Stimulated activated CD8-positive, alpha-beta memory T cell treated with anti-CD3 and anti-CD28 coated beads, Interleukin-12 subunit alpha, Interleukin-12 subunit beta, amount 100 ng/mL, for 24 hours (primary cell): ENCODE measurements around the gene HNRNPH2.

Experiments
- DNase-seq: peaks from one replicate; pipeline ENCODE4 v3.0.0-alpha.2; 2020; ENCODE audit errors: extremely low read depth

HNRNPH2 gene

GRCh38 chrX:101395789-101396188 lies 12.2 kb upstream of the HNRNPH2 start:
- DNase-seq, result no peak

DNA sequence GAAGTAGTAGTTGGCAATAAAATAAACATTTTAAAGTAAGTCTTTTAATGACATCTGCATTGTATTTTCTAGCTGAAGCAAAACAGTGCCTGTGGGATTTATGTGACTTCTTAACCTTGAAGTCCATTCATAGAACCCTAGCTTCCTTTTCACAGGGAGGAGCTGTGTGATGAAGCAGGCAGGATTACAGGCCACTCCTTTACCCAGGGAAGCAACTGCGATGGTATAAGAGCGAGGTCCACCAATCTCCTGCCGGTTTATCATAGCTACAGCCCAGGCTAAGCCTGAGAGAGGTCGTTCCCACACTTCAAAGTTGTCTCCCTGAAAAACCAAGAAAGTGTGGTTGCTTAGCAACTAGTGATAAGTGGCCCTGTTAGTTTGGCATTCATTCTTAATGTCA lies 10.2 kb upstream of the HNRNPH2 start:
- no peak for DNase-seq

GRCh38 chrX:101398694-101399093 lies 9.3 kb upstream of the HNRNPH2 start:
- DNase-seq, result no peak

GRCh38 chrX:101399825-101400224 lies 8.2 kb upstream of the HNRNPH2 start:
- no peak for DNase-seq

- DNase-seq, result no peak
Measured at GRCh38 chrX:101407167-101407747, 765 bp upstream of the HNRNPH2 start.

DNA sequence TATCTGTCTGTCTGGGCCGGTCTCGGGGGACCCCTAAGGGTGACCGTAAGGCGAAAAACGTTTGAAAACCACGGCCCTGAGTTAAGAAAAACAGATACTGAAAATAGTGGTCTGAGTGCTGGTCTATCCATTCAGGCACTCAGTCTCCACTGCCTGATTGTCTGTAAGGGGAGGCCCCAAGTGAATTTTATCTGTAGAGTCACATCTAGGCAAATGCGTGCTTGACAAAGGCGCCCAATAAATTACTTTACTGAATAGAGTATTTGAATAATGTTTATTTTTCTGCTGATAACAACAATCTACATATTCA lies 465 bp downstream of the HNRNPH2 start:
- DNase-seq, result no peak

- no peak for DNase-seq
Measured at GRCh38 chrX:101409043-101409442, 1.0 kb downstream of the HNRNPH2 start.

GRCh38 chrX:101410461-101410860 lies 2.4 kb downstream of the HNRNPH2 start:
- DNase-seq, result no peak

GRCh38 chrX:101411984-101412383 lies 4.0 kb downstream of the HNRNPH2 start:
- no peak for DNase-seq

- DNase-seq, result no peak
Measured at GRCh38 chrX:101415180-101416145, 7.4 kb downstream of the HNRNPH2 start.

GRCh38 chrX:101416691-101417090 lies 8.7 kb downstream of the HNRNPH2 start:
- no peak for DNase-seq

GRCh38 chrX:101417190-101417589 lies 9.2 kb downstream of the HNRNPH2 start:
- no peak for DNase-seq

DNA sequence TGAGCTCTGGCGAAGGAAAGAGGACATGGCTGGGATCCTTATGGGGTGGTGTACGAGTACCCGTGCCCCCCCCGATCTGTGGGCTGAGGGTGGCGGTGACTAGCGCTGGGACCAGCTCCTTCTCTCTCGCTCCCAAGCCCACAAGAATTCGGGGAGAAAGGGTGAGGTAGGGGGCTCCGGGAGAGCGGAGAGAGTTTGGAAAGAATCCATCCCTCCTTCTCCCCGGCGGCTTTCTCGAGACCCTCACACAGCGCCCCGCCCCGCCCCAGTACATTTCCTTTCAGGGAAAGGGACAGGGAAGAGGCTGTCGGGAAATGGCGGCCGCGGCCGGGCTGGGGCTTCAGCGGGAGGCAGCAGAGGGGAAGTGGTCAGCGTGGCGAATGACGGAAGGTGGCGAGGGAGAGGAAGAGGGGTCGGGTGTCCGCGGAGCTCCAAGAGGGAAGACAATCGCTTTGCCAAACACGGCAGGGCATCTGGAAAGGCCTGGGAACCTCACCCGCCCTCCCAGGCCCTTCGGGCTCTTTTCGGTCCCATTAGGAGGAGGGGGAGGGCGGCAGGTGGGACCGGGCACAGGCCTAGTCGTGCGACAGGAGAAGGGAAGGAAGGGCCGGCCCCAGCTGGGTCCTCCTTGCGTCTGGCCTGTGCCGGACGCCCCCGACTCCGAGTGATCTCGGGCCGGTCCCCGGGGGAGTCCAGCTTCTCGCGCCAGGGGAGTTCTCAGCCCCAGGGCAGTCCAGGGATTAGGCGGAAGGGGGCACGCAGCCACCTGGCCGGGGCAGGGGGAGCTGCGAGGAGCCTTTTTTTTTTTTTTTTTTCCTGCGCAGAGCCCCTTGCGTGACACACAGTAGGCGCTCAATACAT lies 10.2 kb downstream of the HNRNPH2 start:
- DNase-seq, result no peak

DNA sequence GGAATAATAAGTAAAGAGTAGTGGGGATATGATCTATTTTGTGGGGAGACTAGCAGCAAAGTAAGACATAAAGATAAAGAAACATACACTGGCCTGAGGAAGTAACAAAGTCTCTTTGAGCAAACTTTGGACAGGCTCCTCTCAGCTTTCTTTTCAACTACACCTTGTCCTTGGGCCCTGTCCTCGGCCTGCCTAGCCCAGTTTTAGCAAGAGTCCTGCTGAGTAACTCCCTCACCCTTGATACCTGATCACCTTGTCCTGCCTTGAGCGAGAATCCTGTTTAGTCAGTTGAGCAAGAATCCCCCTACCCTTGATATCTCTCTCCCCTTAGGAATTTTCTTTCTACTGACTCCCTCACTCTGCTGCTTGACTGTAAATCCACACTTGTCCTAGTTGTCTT lies 11.5 kb downstream of the HNRNPH2 start:
- no peak for DNase-seq

DNA sequence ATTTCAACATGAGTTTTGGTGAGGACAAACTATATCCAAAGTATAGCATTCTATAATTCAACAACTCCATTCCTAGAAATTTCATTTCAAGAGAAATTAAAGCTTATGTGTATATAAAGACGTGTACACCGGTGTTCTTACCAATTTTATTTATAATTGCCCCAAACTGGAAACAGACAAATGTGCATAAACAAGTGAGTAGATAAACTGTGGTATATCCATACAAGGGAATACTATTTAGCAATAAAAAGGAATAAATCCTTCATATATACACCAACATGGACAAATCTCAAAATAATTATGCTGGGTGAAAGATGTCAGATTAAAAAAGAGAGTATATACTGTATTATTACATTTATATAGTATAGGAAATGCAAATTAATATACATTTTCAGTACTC lies 19.9 kb downstream of the HNRNPH2 start:
- no peak for DNase-seq

GRCh38 chrX:101429934-101430333 lies 21.9 kb downstream of the HNRNPH2 start:
- DNase-seq, result no peak

DNA sequence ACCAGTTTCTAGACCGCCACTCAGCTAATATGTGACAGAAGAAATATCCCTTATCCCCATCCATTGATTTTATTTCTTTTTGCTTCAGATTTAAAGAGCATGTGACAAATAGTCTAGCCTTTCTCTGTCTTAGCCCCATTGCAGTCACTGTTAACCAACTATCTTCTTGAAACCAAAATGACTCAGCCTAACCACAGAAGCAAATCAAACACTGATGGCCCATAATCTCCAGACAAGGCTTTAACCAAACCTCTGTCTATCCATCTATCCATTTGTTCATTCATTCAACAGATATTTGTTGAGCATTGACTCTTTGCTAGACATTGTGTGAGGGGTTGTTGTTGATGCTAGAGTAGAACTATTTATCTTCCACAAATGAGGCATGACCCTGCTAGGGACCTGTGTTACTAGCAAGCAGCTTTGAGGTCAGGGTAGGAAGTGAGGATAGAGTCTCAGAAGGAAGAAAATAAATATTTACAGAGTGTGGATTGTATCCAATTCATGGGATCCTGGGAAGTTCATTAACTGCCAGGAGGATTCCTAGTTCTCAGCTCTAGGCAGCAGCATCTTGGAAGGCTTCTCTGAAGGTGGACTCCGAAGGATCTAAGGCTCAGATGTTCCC lies 22.5 kb downstream of the HNRNPH2 start:
- no peak for DNase-seq

GRCh38 chrX:101442085-101442484 lies 34.1 kb downstream of the HNRNPH2 start:
- DNase-seq, result no peak

GRCh38 chrX:101449279-101449678 lies 41.3 kb downstream of the HNRNPH2 start:
- DNase-seq, result no peak

GRCh38 chrX:101450085-101450484 lies 42.1 kb downstream of the HNRNPH2 start:
- no peak for DNase-seq

- no peak for DNase-seq
Measured at GRCh38 chrX:101450961-101451360, 42.9 kb downstream of the HNRNPH2 start.

DNA sequence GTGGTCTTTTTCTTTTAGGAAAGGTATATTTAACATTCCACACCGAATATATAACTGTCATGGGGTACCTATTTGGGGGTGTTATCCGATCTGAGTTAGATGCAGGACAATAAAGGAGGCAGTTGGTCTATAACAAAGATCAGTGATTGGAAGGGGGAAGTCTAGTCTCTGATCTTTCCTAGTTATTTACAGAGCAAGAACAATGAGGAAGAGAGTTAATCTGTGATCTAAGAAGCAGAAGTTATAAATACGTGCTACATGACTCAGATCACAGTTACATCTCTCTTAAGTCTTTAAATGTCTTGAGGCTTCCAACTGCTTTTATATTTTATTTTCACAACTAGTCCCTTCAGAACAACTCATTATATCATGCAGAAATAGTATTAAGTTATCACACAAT lies 44.0 kb downstream of the HNRNPH2 start:
- no peak for DNase-seq
